Prostate gland (tissue), 2 donors: ENCODE results near the gene SMURF2.

Experiments
- CTCF ChIP-seq, 4 experiments: fragments of 200-600 bp in 2 of 4; fragments of 450-650 bp in 2 of 4; sonication (generic) in 2 of 4; IDR thresholded peaks; 1 replicate in 3 of 4; 2 replicates in 1 of 4; pipeline ENCODE4 v1.5.1; 2016 to 2019; ENCODE audit warnings: antibody characterized with exemption in 4 of 4, mild to moderate bottlenecking in 2 of 4, moderate library complexity in 2 of 4
- POLR2A ChIP-seq: fragments of 450-650 bp; IDR thresholded peaks from one replicate; pipeline ENCODE4 v1.6.1; 2016; ENCODE audit warnings: antibody characterized with exemption, mild to moderate bottlenecking

GRCh38 chr17:64638552-64639203 is 23.4 kb downstream of the SMURF2 start:
- TF ChIP-seq CTCF (IDR thresholded peaks at IDR 0.05) (no peak), POLR2A (no peak)
